Astrocyte of the cerebellum (primary cell): Measurements from ENCODE around the gene TPRA1.
A peak's percentile ranks its signal among the peaks of the same experiment; 100 is the strongest.

Experiments used
- DNase-seq: peaks from one replicate; pipeline ENCODE4 v3.0.0-alpha.2; 2011; ENCODE audit warnings: low read depth
- H3K4me3 ChIP-seq: 2 replicates; pipeline ENCODE4 v1.5.1; 2011; ENCODE audit warnings: mild to moderate bottlenecking, low read depth, low read length, moderate library complexity
- CTCF ChIP-seq: IDR thresholded peaks from 2 replicates; pipeline ENCODE4 v1.5.1; 2012; ENCODE audit warnings: low read length, low read depth, moderate library complexity, mild to moderate bottlenecking; ENCODE audit errors: missing control alignments
- in situ Hi-C: cut with HindIII; loops from 2 replicates; pipeline ENCODE4 v1.10.0; 2017; ENCODE audit warnings: low sequenced_read_pairs

The TPRA1 gene

GRCh38 chr3:127595303-127595702 lies 4.8 kb upstream of the TPRA1 start:
- TF ChIP-seq CTCF = no peak
- H3K4me3 ChIP-seq = no peak overlapping the region
- in situ Hi-C loops = no loop called here

GRCh38 chr3:127593178-127593577 lies 2.6 kb upstream of the TPRA1 start:
- no peak for DNase-seq
- in situ Hi-C loops = no loop called here
- no peak overlapping the region for H3K4me3 ChIP-seq
- no peak for TF ChIP-seq CTCF

More at GRCh38 chr3:127595303-127595702, 4.8 kb upstream of the TPRA1 start:
- no peak for DNase-seq

GRCh38 chr3:127590282-127590592 lies 296 bp downstream of the TPRA1 start:
- no peak for DNase-seq
- peak overlapping the region; percentile 82 for H3K4me3 ChIP-seq
- in situ Hi-C loops = no loop called here
- TF ChIP-seq CTCF = no peak

- no peak for DNase-seq
- peak overlapping the region; percentile 82 for H3K4me3 ChIP-seq
- in situ Hi-C loops = no loop called here
- no peak for TF ChIP-seq CTCF
Measured at GRCh38 chr3:127589600-127590281, 792 bp downstream of the TPRA1 start.

GRCh38 chr3:127588806-127589577 lies 1.5 kb downstream of the TPRA1 start:
- in situ Hi-C loops = no loop called here
- no peak for DNase-seq
- no peak for TF ChIP-seq CTCF
- peak overlapping the region; percentile 82 for H3K4me3 ChIP-seq

GRCh38 chr3:127587876-127588275 lies 2.7 kb downstream of the TPRA1 start:
- TF ChIP-seq CTCF = no peak
- in situ Hi-C loops = no loop called here
- DNase-seq = no peak
- no peak overlapping the region for H3K4me3 ChIP-seq
